ENCODE results near the gene CYSRT1. TPM values are rescaled to one million over a fixed set of nuclear protein-coding genes. Genes with fewer than 3 reads are reported as not detected.

Gene CYSRT1
- total RNA-seq, 4 donors from 2014 or later, result 40.2 to 119 (median 67.6) TPM

GRCh38 chr9:137183980-137184595 is 40.9 kb upstream of the CYSRT1 start:
- no peak overlapping the region for H3K4me3 ChIP-seq (ENCODE audit: low read depth, poor library complexity, severe bottlenecking)
- DNase-seq (ENCODE audit: low spot score in 2 of 2), result no peak
- intact Hi-C loops (cut with DNase I; ENCODE audit: low total_unique reads), result no loop called here
- TF ChIP-seq POLR2A (IDR thresholded peaks at IDR 0.05) (no peak), CTCF (IDR thresholded peaks at IDR 0.05) (no peak)
- 92 to 93% methylated on average over 27 of the region's 27 CpGs for WGBS, 2 donors

- WGBS, 2 donors, result 92 to 95% methylated on average over 47 to 48 of the region's 48 CpGs
- no peak for DNase-seq (ENCODE audit: low spot score in 2 of 2)
- no peak for TF ChIP-seq CTCF (IDR thresholded peaks at IDR 0.05)
- TF ChIP-seq POLR2A (IDR thresholded peaks at IDR 0.05), result no peak
- intact Hi-C loops (cut with DNase I; ENCODE audit: low total_unique reads), result loop anchor here (5.0 kb wide), 1 partner anchor 78 kb away; no protein-coding TSS in a partner anchor
- no peak overlapping the region for H3K4me3 ChIP-seq (ENCODE audit: low read depth, poor library complexity, severe bottlenecking)
These were observed 39.9 kb upstream of the CYSRT1 start for GRCh38 chr9:137184881-137185660.

- intact Hi-C loops (cut with DNase I; ENCODE audit: low total_unique reads), result loop anchor here (5.0 kb wide), 1 partner anchor 79 kb away; no protein-coding TSS in a partner anchor
- TF ChIP-seq POLR2A (IDR thresholded peaks at IDR 0.05) (no peak), CTCF (IDR thresholded peaks at IDR 0.05) (no peak)
- 93 to 95% methylated on average over 19 of the region's 19 CpGs for WGBS, 2 donors
- no peak overlapping the region for H3K4me3 ChIP-seq (ENCODE audit: low read depth, poor library complexity, severe bottlenecking)
- DNase-seq (ENCODE audit: low spot score in 2 of 2), result no peak
These were observed 39.1 kb upstream of the CYSRT1 start for GRCh38 chr9:137185921-137186320.

- 71 to 72% methylated on average over 6 of the region's 6 CpGs for WGBS, 2 donors
- no peak overlapping the region for H3K4me3 ChIP-seq (ENCODE audit: low read depth, poor library complexity, severe bottlenecking)
- no peak for DNase-seq (ENCODE audit: low spot score in 2 of 2)
- intact Hi-C loops (cut with DNase I; ENCODE audit: low total_unique reads), result loop anchor here (5.0 kb wide), 1 partner anchor 79 kb away; no protein-coding TSS in a partner anchor
- no peak for TF ChIP-seq POLR2A (IDR thresholded peaks at IDR 0.05)
- no peak for TF ChIP-seq CTCF (IDR thresholded peaks at IDR 0.05)
These were observed 38.6 kb upstream of the CYSRT1 start for GRCh38 chr9:137186385-137186784.

- intact Hi-C loops (cut with DNase I; ENCODE audit: low total_unique reads), result loop anchor here (5.0 kb wide), 1 partner anchor 80 kb away; no protein-coding TSS in a partner anchor
- WGBS, 2 donors, result 81 to 85% methylated on average over 15 of the region's 15 CpGs
- H3K4me3 ChIP-seq (ENCODE audit: low read depth, poor library complexity, severe bottlenecking), result peak overlapping the region; percentile 71
- no peak for DNase-seq (ENCODE audit: low spot score in 2 of 2)
- TF ChIP-seq CTCF (IDR thresholded peaks at IDR 0.05) (no peak), POLR2A (IDR thresholded peaks at IDR 0.05) (no peak)
These were observed 37.6 kb upstream of the CYSRT1 start for GRCh38 chr9:137187386-137187785.
